ENCODE measurements around the gene ACTMAP. TPM values are rescaled to one million over a fixed set of nuclear protein-coding genes. Genes with fewer than 3 reads are reported as not detected.
"Not testable (repeated sequence)": the region's sequence is repeated elsewhere in the genome, so short reads cannot be mapped to it uniquely, and the experiment has no call there.

ACTMAP gene
- total RNA-seq, 4 donors from 2014 or later: 3.3 to 8.5 (median 4.5) TPM

DNA sequence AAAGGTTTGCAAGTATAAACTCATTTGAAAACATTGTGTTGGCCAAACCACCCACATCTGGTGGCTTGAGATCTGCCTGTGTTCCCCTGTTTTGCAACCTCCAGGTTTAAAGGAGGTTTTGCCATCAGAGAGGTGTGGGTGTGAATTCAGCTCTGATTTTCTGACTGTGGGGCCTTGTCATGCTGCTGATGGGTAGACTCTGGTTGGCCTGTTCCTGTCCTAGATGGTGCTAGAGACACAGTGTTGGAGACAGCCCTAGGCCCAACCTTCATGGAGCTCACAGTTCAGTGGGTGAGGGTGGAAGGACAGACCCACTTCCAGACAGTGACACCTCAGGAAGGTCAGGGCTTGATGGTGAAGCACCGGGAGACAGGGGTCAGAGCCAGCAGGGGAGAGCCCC is 35.2 kb upstream of the ACTMAP start:
- peaks cover 0 to 2% of the 10 kb centered on the region in 2 donors for H3K36me3 ChIP-seq
- H3K27ac ChIP-seq: no peak overlapping the region
- intact Hi-C loops (cut with DNase I): no loop called here
- TF ChIP-seq POLR2A (IDR thresholded peaks at IDR 0.05) (no peak), CTCF (IDR thresholded peaks at IDR 0.05) (no peak)
- no peaks in the 10 kb centered on the region for H3K9me3 ChIP-seq
- no peaks in the 10 kb centered on the region for H3K27me3 ChIP-seq
- H3K4me3 ChIP-seq (replicated peaks in 1 of 3): no peak overlapping the region
- 50 to 63% methylated on average over 1 of the region's 1 CpG for WGBS, 2 donors
- H3K4me1 ChIP-seq: peaks cover 0 to 3% of the 10 kb centered on the region in 2 donors
- DNase-seq: no peak

- H3K4me1 ChIP-seq; H3K9me3 ChIP-seq; intact Hi-C loops (cut with DNase I); DNase-seq; H3K4me3 ChIP-seq (replicated peaks in 1 of 3); H3K27ac ChIP-seq; H3K36me3 ChIP-seq; H3K27me3 ChIP-seq: not testable (repeated sequence)
- 93 to 100% methylated on average over 2 of the region's 2 CpGs for WGBS, 2 donors
Observed at GRCh38 chr19:40784146-40784545, 33.9 kb upstream of the ACTMAP start.

DNA sequence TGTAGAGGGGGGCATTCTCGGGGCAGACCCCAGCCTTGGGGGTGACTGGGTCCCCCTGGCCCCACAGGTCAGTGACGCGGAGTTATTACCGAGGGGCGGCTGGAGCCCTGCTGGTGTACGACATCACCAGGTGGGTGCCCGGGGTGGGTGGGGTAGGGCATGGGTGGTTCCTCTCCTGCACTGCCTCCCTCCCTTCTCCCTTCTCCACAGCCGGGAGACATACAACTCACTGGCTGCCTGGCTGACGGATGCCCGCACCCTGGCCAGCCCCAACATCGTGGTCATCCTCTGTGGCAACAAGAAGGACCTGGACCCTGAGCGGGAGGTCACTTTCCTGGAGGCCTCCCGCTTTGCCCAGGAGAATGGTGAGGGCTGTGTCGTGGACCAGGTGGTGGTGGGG is 33.4 kb upstream of the ACTMAP start:
- H3K27me3 ChIP-seq: no peaks in the 10 kb centered on the region
- no peak for DNase-seq
- H3K27ac ChIP-seq: no peak overlapping the region
- H3K36me3 ChIP-seq: peaks cover 0 to 2% of the 10 kb centered on the region in 2 donors
- 89 to 92% methylated on average over 8 to 14 of the region's 14 CpGs for WGBS, 2 donors
- no peaks in the 10 kb centered on the region for H3K9me3 ChIP-seq
- H3K4me3 ChIP-seq (replicated peaks in 1 of 3): no peak overlapping the region
- intact Hi-C loops (cut with DNase I): no loop called here
- peaks cover 6 to 7% of the 10 kb centered on the region in 2 donors for H3K4me1 ChIP-seq
- TF ChIP-seq CTCF (IDR thresholded peaks at IDR 0.05): no peak
- TF ChIP-seq POLR2A (IDR thresholded peaks at IDR 0.05): no peak

- peaks cover 12 to 14% of the 10 kb centered on the region in 2 donors for H3K4me1 ChIP-seq
- H3K27ac ChIP-seq: no peak overlapping the region
- TF ChIP-seq POLR2A (IDR thresholded peaks at IDR 0.05): no peak
- TF ChIP-seq CTCF (IDR thresholded peaks at IDR 0.05): no peak
- no peaks in the 10 kb centered on the region for H3K27me3 ChIP-seq
- no peak overlapping the region for H3K4me3 ChIP-seq (replicated peaks in 1 of 3)
- WGBS, 2 donors: 95 to 97% methylated on average over 7 of the region's 7 CpGs
- no peaks in the 10 kb centered on the region for H3K9me3 ChIP-seq
- no peak for DNase-seq
- intact Hi-C loops (cut with DNase I): no loop called here
- peaks cover 0 to 2% of the 10 kb centered on the region in 2 donors for H3K36me3 ChIP-seq
Observed at GRCh38 chr19:40781140-40781539, 30.9 kb upstream of the ACTMAP start.

DNA sequence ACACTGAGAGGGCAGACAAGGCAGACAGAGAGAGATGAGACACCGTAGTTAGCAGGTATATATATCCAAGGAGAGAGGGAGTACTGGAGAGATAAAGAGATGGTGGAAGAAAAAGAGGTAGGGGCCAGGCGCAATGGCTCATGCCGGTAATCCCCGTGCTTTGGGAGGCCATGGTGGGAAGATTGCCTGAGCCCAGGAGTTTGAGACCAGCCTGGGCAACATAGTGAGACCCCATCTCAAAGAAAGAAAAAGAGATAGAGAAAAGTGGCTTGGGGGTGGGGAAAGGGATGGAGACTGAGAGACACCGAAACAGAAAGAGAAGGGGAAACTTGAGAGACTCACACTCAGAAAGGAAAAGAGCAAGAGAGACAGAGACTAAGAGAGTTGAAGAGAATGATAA is 30.3 kb upstream of the ACTMAP start:
- Histone ChIP-seq H3K9me3 (no peaks in the 10 kb centered on the region), H3K27ac (no peak overlapping the region), H3K36me3 (peaks cover 0 to 2% of the 10 kb centered on the region in 2 donors), H3K27me3 (no peaks in the 10 kb centered on the region), H3K4me3 (replicated peaks in 1 of 3) (no peak overlapping the region), H3K4me1 (peaks cover 12 to 14% of the 10 kb centered on the region in 2 donors)
- no peak for DNase-seq
- TF ChIP-seq POLR2A (IDR thresholded peaks at IDR 0.05): no peak
- TF ChIP-seq CTCF (IDR thresholded peaks at IDR 0.05): no peak
- WGBS, 2 donors: 96 to 98% methylated on average over 5 of the region's 5 CpGs
- intact Hi-C loops (cut with DNase I): no loop called here

Measured in thyroid gland (tissue), 4 donors.